Measurements from ENCODE around the gene INTS11.

The INTS11 gene

DNA sequence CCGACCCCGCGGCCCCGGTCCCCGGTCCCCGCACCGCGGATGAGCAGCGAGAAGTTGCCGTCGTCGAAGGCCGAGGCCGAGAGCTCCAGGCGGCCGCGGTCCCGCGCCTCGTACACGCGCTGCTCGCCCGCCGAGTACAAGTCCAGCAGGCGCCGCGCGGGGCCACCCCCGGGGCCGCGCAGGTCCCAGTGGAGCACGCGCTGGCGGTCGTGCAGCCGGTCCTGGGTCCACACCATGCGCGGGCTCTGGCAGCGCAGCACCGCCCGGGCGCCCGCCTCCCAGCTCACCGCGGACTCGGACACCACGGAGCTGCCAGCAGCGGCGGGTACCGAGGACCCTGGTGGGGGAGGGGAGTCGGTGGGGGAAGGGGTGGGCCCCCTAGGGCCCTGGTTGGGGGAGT is 31.0 kb upstream of the INTS11 start:
- Histone ChIP-seq H3K4me3 (ENCODE audit: low read length) (no peak overlapping the region), H3K27me3 (ENCODE audit: control insufficient read depth, insufficient read depth, low read length) (peaks cover 35% of the 10 kb centered on the region), H3K9me3 (ENCODE audit: control insufficient read depth, low read depth, low read length) (no peaks in the 10 kb centered on the region), H3K27ac (ENCODE audit: low read length) (no peak overlapping the region), H3K36me3 (ENCODE audit: control insufficient read depth, low read depth, low read length) (no peaks in the 10 kb centered on the region), H3K4me1 (ENCODE audit: control insufficient read depth, low read depth, low read length) (peaks cover 21% of the 10 kb centered on the region), H3K9ac (ENCODE audit: low read length) (no peak overlapping the region)

- Histone ChIP-seq H3K4me1 (ENCODE audit: control insufficient read depth, low read depth, low read length) (peaks cover 21% of the 10 kb centered on the region), H3K27ac (ENCODE audit: low read length) (no peak overlapping the region), H3K4me3 (ENCODE audit: low read length) (peak overlapping the region; percentile 55), H3K27me3 (ENCODE audit: control insufficient read depth, insufficient read depth, low read length) (peaks cover 35% of the 10 kb centered on the region), H3K36me3 (ENCODE audit: control insufficient read depth, low read depth, low read length) (no peaks in the 10 kb centered on the region), H3K9ac (ENCODE audit: low read length) (no peak overlapping the region), H3K9me3 (ENCODE audit: control insufficient read depth, low read depth, low read length) (no peaks in the 10 kb centered on the region)
Observed at GRCh38 chr1:1354271-1355247, 30.1 kb upstream of the INTS11 start.

DNA sequence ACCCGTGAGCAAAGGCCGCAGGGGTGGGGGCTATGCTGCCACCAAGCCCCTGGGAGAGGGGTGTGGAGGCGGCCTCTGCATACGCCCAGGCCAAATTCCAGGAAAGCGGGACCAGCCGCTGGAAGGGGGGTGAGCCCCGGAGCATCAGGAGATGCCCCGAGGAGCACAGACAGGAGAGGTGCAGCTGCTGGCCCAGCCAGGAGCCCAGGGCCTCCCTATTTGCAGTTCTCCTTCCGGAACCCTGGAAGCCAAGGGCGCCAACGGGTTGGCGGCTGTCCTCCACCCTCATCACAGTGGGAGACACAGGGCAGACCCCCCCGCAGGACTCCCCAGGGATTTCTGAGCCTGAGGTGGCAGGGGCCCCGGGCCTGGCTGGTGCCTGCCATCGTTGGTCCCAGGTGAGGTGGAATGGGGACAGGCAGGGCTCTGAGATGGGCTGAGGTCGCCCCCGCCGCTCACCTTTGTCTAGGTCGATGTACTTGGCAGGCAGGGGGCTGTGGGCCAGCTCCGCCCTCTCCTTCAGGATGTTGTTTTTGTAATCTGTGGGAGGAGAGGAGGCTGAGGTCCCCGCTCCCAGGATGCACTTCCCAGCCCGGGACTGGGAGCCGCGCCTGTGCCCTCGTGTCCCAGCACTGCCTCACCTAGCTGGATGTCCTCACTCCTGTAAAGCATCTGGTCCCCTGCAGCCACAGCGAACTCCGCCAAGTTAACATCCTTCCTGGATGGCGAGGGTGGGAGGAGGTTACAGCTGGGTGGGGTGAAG is 29.1 kb upstream of the INTS11 start:
- Histone ChIP-seq H3K36me3 (ENCODE audit: control insufficient read depth, low read depth, low read length) (no peaks in the 10 kb centered on the region), H3K4me3 (ENCODE audit: low read length) (peak overlapping the region; percentile 55), H3K27ac (ENCODE audit: low read length) (no peak overlapping the region), H3K9ac (ENCODE audit: low read length) (no peak overlapping the region), H3K4me1 (ENCODE audit: control insufficient read depth, low read depth, low read length) (peaks cover 14% of the 10 kb centered on the region), H3K9me3 (ENCODE audit: control insufficient read depth, low read depth, low read length) (no peaks in the 10 kb centered on the region), H3K27me3 (ENCODE audit: control insufficient read depth, insufficient read depth, low read length) (peaks cover 35% of the 10 kb centered on the region)

- H3K27me3 ChIP-seq (ENCODE audit: control insufficient read depth, insufficient read depth, low read length) = peaks cover 35% of the 10 kb centered on the region
- no peaks in the 10 kb centered on the region for H3K9me3 ChIP-seq (ENCODE audit: control insufficient read depth, low read depth, low read length)
- H3K4me1 ChIP-seq (ENCODE audit: control insufficient read depth, low read depth, low read length) = peaks cover 15% of the 10 kb centered on the region
- H3K36me3 ChIP-seq (ENCODE audit: control insufficient read depth, low read depth, low read length) = no peaks in the 10 kb centered on the region
- H3K4me3 ChIP-seq (ENCODE audit: low read length) = no peak overlapping the region
- H3K9ac ChIP-seq (ENCODE audit: low read length) = no peak overlapping the region
- H3K27ac ChIP-seq (ENCODE audit: low read length) = no peak overlapping the region
Observed at GRCh38 chr1:1352786-1353388, 28.4 kb upstream of the INTS11 start.

GRCh38 chr1:1351511-1352427 is 27.3 kb upstream of the INTS11 start:
- no peak overlapping the region for H3K9ac ChIP-seq (ENCODE audit: low read length)
- H3K9me3 ChIP-seq (ENCODE audit: control insufficient read depth, low read depth, low read length) = no peaks in the 10 kb centered on the region
- peak overlapping the region; percentile 30 for H3K4me3 ChIP-seq (ENCODE audit: low read length)
- H3K4me1 ChIP-seq (ENCODE audit: control insufficient read depth, low read depth, low read length) = peaks cover 22% of the 10 kb centered on the region
- H3K27me3 ChIP-seq (ENCODE audit: control insufficient read depth, insufficient read depth, low read length) = peaks cover 35% of the 10 kb centered on the region
- no peak overlapping the region for H3K27ac ChIP-seq (ENCODE audit: low read length)
- no peaks in the 10 kb centered on the region for H3K36me3 ChIP-seq (ENCODE audit: control insufficient read depth, low read depth, low read length)

- H3K27ac ChIP-seq (ENCODE audit: low read length) = no peak within 1 kb of the TSS
- H3K4me3 ChIP-seq (ENCODE audit: low read length) = peak within 1 kb of the TSS; percentile 70
- peak within 1 kb of the TSS; percentile 39 for H3K9ac ChIP-seq (ENCODE audit: low read length)
- no peaks in the 10 kb centered on the region for H3K36me3 ChIP-seq (ENCODE audit: control insufficient read depth, low read depth, low read length)
- H3K4me1 ChIP-seq (ENCODE audit: control insufficient read depth, low read depth, low read length) = peaks cover 22% of the 10 kb centered on the region
- H3K9me3 ChIP-seq (ENCODE audit: control insufficient read depth, low read depth, low read length) = no peaks in the 10 kb centered on the region
- peaks cover 23% of the 10 kb centered on the region for H3K27me3 ChIP-seq (ENCODE audit: control insufficient read depth, insufficient read depth, low read length)
Observed at GRCh38 chr1:1349256-1350012, 25.0 kb upstream of the INTS11 start, which contains the start of gene DVL1. Gene DVL1 (minus strand): TSS chr1:1349418. CDS start chr1:1349065, 353 bp downstream.

GRCh38 chr1:1348420-1349255 is 24.2 kb upstream of the INTS11 start:
- H3K27me3 ChIP-seq (ENCODE audit: control insufficient read depth, insufficient read depth, low read length) = peaks cover 15% of the 10 kb centered on the region
- H3K4me3 ChIP-seq (ENCODE audit: low read length) = peak overlapping the region; percentile 70
- H3K4me1 ChIP-seq (ENCODE audit: control insufficient read depth, low read depth, low read length) = peaks cover 18% of the 10 kb centered on the region
- H3K36me3 ChIP-seq (ENCODE audit: control insufficient read depth, low read depth, low read length) = no peaks in the 10 kb centered on the region
- H3K27ac ChIP-seq (ENCODE audit: low read length) = no peak overlapping the region
- H3K9ac ChIP-seq (ENCODE audit: low read length) = no peak overlapping the region
- no peaks in the 10 kb centered on the region for H3K9me3 ChIP-seq (ENCODE audit: control insufficient read depth, low read depth, low read length)

DNA sequence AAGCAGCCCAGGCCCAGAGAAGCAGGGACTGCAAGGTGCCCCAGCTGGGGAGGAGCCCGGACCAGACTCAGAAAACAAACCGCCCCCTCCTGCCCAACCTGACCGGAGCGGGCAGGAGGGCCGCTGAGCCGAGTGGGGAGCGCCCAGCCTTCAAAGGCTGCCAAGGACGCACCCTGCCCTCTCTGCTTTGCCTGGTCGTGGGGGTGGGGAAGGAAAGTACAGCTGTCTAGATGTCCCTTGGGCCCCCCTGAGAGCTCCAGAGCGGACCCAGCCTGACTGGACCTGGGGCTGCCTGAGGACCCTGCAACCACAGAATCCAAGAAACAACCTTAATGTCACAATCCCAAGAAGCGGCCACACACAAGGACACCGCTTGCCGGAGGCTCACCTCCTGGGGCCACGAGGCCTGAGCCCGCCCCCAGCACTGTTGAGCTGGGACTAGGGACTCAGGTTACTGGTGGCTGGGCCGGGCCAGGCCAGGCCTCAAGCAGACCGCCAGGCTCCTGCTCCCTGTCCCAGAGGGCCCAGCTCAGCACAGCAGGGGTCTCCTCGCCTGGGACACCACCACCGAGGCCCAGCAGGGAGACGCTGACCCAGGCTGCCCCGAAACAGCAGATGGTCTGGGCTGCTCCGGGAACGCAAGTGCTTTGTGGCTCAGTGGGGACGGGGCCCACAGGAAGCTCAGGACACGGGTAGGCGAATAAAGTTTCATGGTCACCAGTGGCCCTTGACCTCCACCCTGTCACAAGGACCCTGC is 23.4 kb upstream of the INTS11 start:
- H3K4me3 ChIP-seq (ENCODE audit: low read length) = peak overlapping the region; percentile 70
- no peaks in the 10 kb centered on the region for H3K9me3 ChIP-seq (ENCODE audit: control insufficient read depth, low read depth, low read length)
- H3K36me3 ChIP-seq (ENCODE audit: control insufficient read depth, low read depth, low read length) = no peaks in the 10 kb centered on the region
- peaks cover 7% of the 10 kb centered on the region for H3K27me3 ChIP-seq (ENCODE audit: control insufficient read depth, insufficient read depth, low read length)
- no peak overlapping the region for H3K27ac ChIP-seq (ENCODE audit: low read length)
- peaks cover 11% of the 10 kb centered on the region for H3K4me1 ChIP-seq (ENCODE audit: control insufficient read depth, low read depth, low read length)
- H3K9ac ChIP-seq (ENCODE audit: low read length) = no peak overlapping the region

- H3K27me3 ChIP-seq (ENCODE audit: control insufficient read depth, insufficient read depth, low read length) = no peaks in the 10 kb centered on the region
- H3K4me3 ChIP-seq (ENCODE audit: low read length) = peak overlapping the region; percentile 70
- H3K4me1 ChIP-seq (ENCODE audit: control insufficient read depth, low read depth, low read length) = peaks cover 10% of the 10 kb centered on the region
- no peak overlapping the region for H3K27ac ChIP-seq (ENCODE audit: low read length)
- H3K9ac ChIP-seq (ENCODE audit: low read length) = no peak overlapping the region
- no peaks in the 10 kb centered on the region for H3K9me3 ChIP-seq (ENCODE audit: control insufficient read depth, low read depth, low read length)
- H3K36me3 ChIP-seq (ENCODE audit: control insufficient read depth, low read depth, low read length) = no peaks in the 10 kb centered on the region
Observed at GRCh38 chr1:1347026-1347595, 22.7 kb upstream of the INTS11 start.

Data from iPS-18a (cell line).